NK-92 (cell line): ENCODE results near the gene RAC2.
A peak's percentile ranks its signal among the peaks of the same experiment; 100 is the strongest.
"Not testable (repeated sequence)": the region's sequence is repeated elsewhere in the genome, so short reads cannot be mapped to it uniquely, and the experiment has no call there.

Experiments
- DNase-seq: peaks from one replicate; lab custom pipeline; 2025; ENCODE audit not compliant: unreplicated experiment; lab: John Stamatoyannopoulos, UW

Gene RAC2

GRCh38 chr22:37256075-37256726 lies 12.1 kb upstream of the RAC2 start:
- no peak for DNase-seq

DNA sequence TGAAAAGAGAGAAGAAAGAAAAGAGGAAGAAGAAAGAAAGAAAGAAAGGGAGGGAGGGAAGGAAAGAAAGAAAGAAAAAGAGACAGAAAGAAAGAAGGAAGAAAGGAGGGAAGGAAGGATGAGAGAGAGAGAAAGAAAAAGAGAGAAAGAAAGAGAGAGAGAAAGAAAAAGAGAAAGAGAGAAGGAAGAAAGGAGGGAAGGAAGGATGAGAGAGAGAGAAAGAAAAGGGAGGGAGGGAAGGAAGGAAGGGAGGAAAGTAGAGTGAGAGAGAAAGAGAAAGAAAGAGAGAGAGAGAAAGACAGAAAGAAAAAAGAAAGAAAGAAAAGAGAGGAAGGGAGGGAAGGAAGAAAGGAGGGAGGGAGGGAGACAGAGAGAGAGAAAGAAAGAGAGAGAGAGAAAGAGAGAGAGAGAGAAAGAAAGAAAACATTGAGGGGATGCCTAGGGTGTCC lies 11.5 kb upstream of the RAC2 start:
- DNase-seq: no peak

DNA sequence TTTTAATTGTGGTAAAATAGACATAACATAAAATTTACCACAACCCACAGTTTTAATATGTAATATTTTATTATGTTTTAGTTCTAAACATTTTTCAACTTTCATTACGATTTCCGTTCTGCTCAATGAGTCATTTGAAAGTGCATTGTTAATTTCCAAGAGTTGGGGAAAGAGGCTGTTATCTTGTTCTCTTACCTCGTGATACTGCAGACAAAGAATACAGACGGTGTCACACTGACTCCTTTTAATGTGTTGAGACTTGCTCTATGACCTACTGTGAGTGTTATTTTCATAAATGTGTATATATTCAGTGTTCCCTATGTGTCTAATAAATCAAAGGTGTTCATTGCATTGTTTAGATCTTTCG lies 10.8 kb upstream of the RAC2 start:
- DNase-seq: no peak

- no peak for DNase-seq
Measured at GRCh38 chr22:37254209-37254866, 10.3 kb upstream of the RAC2 start.

GRCh38 chr22:37253126-37253660 lies 9.1 kb upstream of the RAC2 start:
- no peak for DNase-seq

- DNase-seq: not testable (repeated sequence)
Measured at GRCh38 chr22:37251836-37252235, 7.8 kb upstream of the RAC2 start.

GRCh38 chr22:37249986-37250385 lies 5.9 kb upstream of the RAC2 start:
- no peak for DNase-seq

DNA sequence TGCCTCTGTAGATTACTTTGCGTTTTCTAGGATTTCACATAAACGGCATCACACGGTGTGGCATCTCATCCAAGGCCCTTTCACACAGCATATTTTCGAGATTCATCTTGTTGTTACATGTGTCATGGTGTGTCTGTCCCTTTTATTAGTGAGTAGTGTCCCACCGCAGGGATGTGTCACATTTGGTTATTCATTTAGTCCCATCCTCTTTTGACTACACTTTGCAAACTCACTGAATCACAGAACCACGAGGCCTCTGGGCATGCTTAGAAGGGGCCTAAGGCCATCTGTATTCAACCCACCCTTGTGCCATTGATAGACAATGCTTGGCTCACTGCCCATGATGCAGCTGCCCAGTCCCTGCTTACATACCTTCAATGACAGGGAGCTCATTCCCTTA lies 4.2 kb upstream of the RAC2 start:
- no peak for DNase-seq

DNA sequence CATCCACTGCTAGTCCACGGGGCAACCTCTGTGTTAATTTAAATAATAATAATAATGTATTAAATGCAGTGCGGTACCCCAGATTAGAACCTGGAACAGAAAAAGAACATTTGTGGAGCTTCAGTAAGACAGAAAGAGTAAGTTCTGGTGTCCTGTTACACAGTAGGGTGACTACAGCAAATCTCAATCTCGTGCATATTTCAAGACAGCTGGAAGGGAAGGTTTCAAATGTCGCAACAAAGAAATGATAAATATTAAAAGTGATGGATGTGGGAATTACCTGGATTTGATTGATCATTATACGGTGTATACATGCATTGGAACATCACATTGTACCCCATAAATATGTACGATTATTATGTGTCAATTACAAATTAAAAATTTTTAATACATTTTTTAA lies 1.7 kb upstream of the RAC2 start:
- DNase-seq: no peak

- DNase-seq: no peak
Measured at GRCh38 chr22:37244922-37245722, 1.1 kb upstream of the RAC2 start.

- DNase-seq: no peak
Measured at GRCh38 chr22:37243402-37244113, 511 bp downstream of the RAC2 start.

DNA sequence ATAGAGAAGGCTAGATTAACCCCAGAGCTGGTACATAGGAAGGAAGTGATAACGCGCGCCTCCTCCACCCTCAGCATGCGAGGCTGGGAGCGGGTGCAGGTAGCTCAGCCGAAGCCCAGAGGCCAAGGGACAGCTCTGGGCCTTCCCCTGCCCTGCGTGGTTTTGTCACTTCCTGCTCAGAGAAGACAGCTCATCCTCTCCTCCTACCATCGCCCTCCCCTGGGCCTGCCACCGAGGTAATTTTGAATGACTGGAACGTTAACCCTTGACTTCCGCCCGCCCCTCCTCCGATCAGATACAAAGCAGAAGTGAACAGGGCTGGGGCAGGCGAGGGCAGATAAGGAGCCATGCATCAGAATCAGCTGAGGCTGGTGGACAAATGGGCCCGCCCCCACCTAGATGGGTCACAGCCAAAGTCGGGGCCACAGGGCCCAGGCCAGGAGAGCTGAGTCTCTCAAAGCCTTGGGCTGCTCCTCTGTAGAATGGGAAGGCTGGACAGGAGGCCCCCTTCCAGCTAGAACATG lies 1.6 kb downstream of the RAC2 start:
- peak; percentile 47 for DNase-seq

- DNase-seq: no peak
Measured at GRCh38 chr22:37241351-37242142, 2.5 kb downstream of the RAC2 start.

GRCh38 chr22:37240941-37241320 lies 3.1 kb downstream of the RAC2 start:
- DNase-seq: no peak

DNA sequence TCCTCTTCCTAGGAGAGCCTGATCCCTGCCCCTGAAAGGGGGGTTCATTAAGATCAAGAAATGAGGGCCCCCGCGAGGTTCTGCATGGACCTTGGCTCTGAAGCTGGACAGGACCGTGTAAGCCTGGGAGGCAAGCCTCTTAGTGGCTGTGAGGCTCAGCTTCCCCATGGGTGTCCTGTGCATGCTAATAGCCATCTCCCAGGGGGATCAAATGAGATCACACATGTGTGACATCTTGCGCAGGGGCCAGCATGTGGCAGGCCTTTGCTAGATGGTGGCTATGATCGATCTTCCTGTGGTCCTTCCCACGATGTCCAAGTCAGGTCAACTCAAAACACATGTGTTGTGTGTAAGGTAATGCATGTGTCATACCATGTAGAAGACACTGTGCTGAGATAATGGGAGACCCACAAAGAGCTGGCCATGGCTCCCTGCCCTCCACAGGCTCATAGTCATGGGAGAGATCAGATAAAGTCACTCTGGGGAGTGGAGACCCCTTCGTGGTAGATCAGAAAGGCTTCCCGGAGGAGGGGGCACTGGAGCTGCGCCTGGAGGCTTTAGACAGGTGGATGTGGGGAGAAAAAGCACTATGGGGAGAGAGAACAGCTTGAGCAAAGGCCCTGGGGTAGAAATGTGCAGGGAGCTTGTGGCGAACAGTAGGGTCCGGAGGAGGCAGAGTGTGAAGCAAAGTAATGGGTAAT lies 3.7 kb downstream of the RAC2 start:
- no peak for DNase-seq

- DNase-seq: no peak
Measured at GRCh38 chr22:37239336-37240239, 4.5 kb downstream of the RAC2 start.

GRCh38 chr22:37237371-37238268 lies 6.4 kb downstream of the RAC2 start:
- DNase-seq: no peak
